Stimulated activated CD4-positive, alpha-beta T cell treated with anti-CD3 and anti-CD28 coated beads, Interleukin-1b, Interleukin-23, amount 100 ng/mL, for 4 hours (primary cell): ENCODE results near the gene TNS4.
A peak's percentile ranks its signal among the peaks of the same experiment; 100 is the strongest.

ENCODE experiments used
- DNase-seq, 2 donors: peaks; one replicate each; pipeline ENCODE4 v3.0.0-alpha.2; 2020; ENCODE audit warnings: low read depth in 2 of 2

Gene TNS4

DNA sequence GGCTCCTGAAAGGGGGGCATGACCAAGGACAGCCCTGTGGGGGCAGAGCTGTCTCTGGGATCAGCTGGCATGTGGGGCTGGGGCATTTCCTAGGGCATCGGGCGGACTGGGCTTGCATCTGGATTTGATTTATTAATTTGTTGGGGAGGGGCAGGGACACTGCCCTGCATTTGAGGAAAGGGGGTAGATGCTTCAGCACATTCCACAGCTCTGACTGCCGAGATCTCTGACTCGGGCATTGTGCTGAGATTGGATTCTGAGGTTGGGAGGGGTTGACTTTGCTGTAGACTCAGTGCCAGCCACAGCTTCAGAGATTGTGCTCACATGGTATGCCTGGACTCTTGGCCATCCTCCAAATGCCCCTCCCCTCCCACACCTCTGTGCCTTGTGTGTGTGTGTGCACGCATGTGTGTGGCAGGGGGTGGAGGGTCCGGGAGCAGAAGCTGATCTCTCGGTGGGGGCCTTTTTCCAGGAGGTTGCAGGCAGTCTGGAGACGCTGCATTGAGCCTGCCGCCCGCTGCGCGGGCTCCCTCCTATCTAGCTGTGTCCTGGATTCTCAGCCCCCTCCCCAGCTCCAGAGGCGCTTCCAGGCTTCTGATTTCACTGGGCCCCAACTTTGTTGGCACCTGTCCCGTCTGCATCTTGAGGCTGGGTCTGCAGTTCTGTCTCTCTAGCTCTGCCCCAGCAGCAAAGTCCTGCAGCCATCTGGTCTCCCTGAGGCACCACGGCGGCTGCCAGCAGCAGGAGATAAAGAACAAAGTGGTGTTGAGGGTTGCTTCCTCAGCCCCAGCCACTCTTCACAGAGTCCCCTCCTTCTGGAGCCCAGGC lies 43.2 kb downstream of the TNS4 start:
- no peak for DNase-seq

DNA sequence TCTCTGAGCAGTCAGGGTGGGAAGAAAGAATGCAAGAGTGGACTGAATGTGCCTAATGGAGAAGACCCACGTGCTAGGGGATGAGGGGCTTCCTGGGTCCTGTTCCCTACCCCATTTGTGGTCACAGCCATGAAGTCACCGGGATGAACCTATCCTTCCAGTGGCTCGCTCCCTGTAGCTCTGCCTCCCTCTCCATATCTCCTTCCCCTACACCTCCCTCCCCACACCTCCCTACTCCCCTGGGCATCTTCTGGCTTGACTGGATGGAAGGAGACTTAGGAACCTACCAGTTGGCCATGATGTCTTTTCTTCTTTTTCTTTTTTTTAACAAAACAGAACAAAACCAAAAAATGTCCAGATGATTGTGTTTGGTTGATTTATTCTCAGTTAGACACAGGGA lies 44.1 kb downstream of the TNS4 start:
- DNase-seq = no peak

DNA sequence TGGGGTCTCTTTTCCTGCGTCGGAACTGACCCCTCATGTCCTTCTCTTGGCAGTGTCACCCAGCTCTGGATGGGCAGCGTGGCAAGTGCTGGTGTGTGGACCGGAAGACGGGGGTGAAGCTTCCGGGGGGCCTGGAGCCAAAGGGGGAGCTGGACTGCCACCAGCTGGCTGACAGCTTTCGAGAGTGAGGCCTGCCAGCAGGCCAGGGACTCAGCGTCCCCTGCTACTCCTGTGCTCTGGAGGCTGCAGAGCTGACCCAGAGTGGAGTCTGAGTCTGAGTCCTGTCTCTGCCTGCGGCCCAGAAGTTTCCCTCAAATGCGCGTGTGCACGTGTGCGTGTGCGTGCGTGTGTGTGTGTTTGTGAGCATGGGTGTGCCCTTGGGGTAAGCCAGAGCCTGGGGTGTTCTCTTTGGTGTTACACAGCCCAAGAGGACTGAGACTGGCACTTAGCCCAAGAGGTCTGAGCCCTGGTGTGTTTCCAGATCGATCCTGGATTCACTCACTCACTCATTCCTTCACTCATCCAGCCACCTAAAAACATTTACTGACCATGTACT lies 44.9 kb downstream of the TNS4 start:
- no peak for DNase-seq

DNA sequence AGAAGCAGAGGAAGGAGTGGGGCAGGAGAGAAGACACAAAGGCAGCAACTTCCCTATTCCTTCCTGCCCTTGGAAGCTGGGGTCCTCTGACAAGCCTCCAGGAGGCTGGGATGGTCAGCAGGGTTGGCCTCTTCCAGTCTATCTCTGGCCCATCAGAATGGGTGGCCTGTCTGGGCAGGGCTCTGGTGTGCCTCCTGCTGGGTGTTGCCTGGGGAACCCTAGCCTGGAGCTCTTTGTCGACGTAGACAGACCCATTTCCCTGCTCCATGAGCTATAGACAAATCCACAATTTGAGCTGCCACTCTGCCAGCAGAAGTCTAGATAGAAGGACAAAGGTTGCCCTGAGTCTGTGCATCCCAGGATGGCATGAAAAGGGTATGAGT lies 46.8 kb downstream of the TNS4 start:
- no peak for DNase-seq

DNA sequence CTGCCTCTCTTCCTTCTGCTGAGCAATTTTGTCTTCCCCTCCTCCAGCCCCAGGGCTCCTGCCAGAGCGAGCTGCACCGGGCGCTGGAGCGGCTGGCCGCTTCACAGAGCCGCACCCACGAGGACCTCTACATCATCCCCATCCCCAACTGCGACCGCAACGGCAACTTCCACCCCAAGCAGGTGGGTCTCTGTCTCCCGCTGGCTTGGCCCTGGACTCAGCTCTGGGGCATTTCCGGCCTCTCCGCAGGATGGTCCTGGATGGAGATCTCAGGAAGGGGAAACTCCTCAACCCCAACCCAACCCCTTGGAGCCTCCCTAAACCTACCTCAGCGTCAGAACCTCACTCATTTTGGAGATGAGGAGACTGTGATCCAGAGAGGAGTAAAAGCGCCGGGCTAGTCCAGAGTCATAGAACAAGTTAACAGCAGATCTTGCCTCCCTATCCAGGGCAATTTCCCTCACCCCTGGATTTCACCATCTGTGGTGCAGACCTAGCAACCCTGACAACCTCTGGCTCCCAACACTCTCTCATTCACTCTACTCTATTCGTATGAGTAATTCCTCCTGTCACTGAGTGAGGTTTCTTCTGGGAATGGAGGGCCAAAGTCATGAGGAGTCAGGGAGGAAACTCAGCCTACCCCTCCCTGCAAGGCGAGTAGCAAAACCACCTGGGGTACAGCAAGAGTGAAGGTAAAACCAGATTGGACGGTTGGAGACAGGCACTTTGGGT lies 47.4 kb downstream of the TNS4 start:
- DNase-seq = no peak

DNA sequence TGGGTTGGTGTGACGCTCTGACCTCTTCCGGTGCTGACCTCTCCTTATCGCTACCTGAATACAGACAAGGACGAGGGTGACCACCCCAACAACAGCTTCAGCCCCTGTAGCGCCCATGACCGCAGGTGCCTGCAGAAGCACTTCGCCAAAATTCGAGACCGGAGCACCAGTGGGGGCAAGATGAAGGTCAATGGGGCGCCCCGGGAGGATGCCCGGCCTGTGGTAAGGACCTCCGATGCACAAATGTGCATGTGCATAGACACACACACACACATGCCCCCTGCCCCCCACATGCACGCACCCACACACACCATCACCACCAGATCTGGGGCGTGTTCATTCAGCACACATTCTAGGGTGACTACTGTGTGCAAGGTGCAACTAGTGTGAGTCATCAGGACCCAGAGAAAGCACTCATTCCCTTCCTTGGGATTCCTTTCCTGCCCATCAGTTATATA lies 48.5 kb downstream of the TNS4 start:
- DNase-seq = no peak

DNA sequence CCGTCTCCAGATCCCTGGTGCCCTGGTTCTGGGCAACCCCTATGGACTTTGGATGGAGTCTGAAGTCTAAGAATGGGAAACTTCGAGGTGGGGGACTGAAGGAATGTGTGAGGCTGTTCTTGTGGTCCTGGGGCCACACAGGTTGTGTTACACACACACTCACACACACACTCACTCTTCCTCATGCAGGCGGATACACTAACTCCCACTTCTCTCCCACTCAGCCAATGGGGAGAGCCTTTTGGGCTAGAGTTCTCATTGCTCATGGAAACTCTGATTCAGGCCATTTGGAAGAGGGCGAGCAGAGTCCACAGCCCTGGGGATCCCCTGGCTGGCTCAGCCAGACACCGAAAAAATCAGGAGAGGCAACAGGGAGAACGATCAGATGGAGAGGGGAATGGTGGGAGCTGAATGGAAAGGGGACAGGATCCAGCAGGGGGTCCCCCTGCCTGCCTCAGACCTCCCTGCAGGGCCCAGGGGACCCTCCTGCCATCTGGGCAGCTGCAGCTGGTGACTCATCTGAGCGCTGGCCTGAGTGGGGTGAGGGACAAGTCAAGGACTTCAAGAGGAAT lies 49.1 kb downstream of the TNS4 start:
- DNase-seq = no peak

DNA sequence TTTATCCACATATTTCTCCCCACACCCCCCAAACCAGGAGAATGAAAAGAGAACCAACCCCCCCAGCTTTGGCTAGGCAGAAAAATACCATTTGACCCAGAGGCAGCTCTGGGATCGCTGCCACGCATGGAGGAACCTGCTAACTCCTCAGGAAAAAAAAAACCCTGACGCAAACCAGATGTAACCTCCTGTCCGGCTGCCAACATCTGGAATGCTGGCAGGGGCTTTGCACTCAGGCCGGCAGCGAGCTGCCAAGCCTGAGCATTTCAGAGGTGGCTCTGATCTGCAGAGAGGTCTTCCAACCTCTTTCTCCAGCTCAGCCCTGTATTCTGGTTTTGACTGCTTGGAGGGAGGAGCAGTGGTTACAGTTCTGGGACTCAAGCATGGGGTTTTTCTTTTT lies 50.0 kb downstream of the TNS4 start:
- DNase-seq = no peak

DNA sequence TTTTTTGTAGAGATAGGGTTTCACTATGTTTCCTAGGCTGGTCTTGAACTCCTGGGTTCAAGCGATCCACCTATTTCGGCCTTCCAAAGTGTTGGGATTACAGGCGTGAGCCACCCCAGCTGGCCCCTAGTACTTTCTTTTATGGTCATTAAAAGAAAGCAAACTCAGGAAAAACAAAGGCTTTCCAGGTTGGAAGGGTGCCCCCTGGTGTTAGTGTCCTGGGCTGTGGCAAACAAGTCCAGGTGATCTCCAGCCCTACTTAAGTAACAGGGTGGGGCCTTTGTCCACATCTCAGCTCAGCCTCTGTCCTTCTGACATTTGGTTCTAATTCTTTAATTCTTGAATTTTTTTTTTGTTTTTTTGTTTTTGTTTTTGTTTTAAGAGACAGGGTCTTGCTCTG lies 51.2 kb downstream of the TNS4 start:
- DNase-seq = peak in 1 of 2 donors; percentile 25

DNA sequence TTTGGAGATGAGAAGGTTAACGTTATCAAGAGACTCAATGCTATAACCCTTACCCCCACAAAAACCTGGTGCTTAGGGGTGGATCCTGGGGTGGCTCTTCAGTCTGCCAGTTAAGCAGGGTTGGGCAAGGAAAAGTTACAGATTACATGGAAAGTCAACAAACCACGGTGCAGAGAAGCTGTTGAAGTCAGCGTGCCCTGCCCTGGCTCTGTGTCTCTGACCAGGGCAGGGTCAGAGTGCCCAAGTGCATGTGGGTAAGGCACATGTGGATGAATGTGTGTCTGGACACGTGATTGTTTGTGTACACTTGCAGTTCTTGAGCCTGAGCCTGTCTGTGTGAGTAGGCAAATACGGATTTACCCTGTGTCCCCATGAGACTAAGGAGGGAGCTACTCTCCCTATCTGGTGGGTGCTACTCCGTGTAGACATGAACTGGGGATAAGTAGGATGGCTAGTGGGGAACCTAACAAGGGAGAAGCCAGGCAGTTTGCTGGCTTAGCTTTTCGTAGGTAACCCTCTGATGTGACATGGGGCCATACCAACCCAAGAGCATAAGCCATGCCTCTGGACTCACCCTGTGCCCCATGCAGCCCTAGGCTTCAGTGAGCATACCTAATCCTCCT lies 52.7 kb downstream of the TNS4 start:
- no peak for DNase-seq

DNA sequence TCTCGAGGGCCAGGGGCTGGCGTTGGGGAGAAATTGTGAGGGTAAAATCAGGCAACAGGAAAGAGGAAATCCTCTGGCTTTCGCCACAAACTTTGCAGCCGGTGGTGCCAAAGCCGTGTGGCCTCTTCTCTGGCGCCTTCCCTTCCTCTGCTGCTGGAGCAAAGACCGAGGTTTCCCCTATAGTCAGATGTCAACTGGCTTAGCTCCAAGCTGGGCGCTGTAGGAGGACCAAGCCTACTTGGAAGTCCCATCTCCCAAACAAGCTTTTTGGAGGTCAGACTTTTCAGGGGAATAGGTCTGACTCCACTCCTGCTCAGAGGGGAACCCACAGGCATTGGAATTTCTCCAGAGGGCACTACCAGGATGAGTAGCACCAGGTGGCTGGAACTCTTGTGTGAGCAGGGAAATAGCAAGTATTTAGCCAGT lies 53.2 kb downstream of the TNS4 start:
- no peak for DNase-seq

DNA sequence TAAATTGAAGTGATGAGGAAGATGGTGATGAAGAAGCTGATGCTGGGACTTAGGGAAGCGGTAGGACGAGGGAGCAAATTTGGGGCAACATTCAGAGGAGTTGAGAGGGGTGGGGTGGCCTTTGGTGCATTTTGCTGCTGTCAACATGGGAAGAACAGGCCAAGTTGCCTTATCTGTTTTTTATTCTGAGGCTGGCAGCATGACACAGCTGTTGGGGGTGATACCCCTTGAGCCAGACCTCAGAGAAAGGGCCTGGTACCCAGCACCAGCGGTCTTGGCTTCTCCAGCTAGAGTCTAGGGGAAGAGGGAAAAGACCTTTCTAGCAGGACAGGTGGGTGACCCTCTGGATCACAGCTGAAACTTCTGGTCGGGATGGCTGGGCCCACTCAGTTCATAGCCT lies 53.6 kb downstream of the TNS4 start:
- no peak for DNase-seq

DNA sequence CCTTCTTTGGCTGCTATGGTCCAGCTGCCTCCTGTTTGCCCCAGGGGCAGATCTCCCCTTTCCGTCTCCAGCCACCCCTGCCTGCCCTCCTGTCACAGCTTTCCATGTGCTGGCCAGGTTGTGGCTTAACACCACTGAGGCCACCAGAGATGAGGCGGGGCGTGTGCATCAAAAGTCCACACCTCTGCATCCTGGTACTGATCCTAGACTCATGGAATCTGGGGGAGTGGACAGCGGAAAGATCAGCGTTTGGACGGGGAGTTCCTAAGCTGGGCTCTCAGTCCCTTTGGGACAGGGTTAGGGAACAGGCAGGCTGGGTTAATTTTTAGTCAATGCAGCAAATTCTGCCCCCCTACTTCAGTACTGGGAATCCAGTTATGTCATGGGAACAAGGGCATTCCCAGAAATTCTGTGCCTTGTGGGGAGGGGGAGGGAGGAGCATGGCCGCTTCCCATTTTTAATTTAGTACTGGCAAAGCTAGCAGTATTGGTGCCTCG lies 54.2 kb downstream of the TNS4 start:
- DNase-seq = no peak

DNA sequence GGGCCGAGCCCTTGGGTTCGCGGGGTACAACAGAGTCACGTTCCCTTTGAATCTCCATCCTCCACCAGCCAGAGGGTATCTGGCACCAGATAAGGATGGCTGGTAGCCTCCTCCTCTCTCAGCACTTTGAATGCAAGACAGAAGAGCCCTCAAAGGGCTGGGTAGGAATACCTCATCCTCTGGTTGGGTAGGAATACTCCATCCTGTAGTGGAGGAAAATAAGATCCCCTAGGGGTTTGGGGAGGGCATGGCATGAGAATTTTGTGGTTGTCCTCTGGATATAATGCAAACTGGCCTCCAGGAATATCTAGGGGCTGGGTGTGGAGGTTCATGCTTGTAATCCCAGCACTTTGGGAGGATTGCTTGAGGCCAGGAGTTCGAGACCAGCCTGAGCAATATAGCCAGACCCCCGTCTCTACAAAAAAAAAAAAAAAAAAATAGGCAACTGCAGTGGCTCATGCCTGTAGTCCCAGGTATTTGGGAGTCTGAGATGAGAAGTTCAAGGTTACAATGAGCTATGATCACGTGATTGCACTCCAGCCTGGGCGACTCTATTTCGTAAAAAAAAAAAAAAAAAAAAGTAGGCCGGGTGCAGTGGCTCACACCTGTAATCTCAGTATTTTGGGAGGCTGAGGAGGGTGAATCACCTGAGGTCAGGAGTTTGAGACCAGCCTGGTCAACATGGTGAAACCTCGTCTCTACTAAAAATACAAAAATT lies 55.5 kb downstream of the TNS4 start:
- no peak for DNase-seq

DNA sequence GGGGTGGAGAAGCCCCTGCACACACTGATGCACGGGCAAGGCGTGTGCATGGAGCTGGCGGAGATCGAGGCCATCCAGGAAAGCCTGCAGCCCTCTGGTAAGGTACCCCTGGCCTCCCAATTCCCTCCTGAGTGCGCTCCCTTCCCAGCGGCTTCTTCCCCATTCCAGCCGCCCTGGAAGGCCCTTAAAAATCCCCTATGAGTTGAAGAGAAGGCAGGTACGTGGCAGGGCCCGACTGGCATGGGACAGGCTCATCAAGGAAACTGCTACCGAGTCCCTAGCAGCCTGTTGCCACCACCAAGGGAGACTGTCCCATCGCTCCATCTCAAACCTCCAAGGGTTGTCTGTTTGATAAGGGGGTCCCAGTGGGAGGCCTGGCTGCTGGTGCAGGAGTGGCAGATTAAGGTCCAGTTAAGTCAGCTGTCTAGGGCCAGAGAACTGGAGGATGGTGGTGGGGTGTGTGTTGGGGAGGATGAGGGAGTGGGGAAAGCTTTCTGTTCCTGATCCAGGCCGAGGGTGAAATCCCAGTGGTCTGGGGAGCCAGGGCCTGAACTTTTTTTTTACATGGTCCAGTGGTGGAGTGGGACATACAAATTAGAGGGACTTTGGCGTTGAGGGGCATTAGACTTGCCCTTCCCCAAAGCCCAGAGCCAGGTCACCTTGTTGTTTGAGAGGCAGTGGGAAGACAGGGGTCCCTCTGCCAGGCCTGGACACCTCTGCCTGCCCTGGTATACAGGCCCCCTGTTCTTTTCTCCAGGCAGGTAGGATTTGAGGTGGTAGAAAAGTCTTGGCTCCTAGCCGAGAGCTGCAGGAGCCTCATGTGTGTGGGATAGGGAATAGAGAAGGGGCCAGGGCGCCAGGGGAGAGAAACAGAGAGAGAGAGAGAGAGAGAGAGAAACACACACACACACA lies 57.2 kb downstream of the TNS4 start:
- DNase-seq = no peak

DNA sequence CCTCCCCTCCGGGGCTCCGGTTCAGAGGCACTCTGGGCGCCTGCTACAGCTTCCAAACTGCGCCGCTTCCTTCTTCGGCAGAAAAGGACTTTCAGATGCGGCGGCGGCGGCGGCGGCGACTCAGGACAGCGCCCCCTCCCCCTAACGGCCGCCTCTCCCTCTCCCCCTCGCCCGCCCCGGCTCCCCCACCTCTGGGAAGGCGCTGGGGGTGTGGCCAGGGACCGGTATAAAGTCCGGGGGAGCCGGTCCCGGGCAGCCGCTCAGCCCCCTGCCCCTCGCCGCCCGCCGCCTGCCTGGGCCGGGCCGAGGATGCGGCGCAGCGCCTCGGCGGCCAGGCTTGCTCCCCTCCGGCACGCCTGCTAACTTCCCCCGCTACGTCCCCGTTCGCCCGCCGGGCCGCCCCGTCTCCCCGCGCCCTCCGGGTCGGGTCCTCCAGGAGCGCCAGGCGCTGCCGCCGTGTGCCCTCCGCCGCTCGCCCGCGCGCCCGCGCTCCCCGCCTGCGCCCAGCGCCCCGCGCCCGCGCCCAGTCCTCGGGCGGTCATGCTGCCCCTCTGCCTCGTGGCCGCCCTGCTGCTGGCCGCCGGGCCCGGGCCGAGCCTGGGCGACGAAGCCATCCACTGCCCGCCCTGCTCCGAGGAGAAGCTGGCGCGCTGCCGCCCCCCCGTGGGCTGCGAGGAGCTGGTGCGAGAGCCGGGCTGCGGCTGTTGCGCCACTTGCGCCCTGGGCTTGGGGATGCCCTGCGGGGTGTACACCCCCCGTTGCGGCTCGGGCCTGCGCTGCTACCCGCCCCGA lies 58.0 kb downstream of the TNS4 start, which contains the start of gene IGFBP4:
IGFBP4 (plus strand) TSS at position 255 of the 792 bp plus-strand sequence; CDS start at position 541, 286 bp downstream.
- peak; percentile 41 to 62 for DNase-seq

DNA sequence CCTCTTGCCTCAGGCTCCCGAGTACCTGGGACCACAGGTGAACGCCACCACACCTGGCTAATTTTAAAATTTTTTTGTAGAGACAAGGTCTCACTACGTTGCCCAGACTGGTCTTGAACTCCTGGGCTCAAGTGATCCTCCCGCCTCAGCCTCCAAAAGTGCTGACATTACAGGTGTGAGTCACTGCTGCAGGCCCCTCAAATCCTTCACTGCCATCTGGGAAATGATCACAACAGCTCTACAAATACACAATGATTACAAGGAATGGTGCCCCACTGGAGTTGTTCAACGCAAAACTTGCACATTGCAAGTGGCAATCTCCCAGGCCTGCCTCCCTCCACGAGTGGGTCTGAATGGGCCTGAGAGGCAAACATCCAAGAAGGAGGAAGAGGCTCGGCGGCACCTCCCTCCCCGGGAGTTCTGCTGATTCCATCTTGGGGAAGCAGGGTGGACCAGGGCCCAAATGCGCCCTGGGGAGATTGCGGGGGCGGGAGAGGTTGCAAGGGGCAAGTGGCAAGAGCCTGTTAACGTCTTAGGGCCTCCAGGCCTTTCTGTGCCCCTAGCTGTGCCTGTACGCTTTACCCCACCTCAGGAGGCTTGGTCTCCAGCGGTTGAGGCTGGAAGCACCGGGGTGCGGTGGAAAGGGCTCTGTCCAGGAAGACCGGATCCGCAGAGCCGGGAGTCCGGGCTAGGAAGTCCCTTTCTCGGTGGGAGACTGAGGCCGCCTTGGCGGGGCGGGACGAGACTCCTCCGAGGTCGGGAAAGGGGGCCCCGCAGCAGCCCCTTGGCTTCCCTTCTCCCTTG lies 58.8 kb downstream of the TNS4 start:
- DNase-seq = no peak

DNA sequence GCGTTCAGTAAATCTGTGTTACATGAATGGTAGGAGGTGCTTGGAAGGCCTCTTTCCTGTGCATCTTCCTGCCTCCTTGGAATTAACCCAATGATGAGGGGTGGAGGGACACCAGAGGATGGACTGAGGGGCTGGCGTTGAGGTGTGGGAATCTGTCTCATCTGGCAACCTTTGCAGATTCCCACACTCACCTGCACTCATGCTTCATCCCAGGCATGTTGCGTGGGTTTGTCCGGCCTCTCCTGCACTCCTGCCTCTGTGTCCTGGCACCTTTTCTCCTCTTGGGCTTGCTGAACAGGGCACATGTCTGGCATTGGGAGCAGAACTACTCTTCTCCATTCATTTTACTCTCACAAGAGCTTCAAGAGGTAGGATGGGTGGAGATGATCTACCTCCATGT lies 61.3 kb downstream of the TNS4 start:
- DNase-seq = no peak
